Measurements from ENCODE around the gene RNF207.

RNF207 gene

DNA sequence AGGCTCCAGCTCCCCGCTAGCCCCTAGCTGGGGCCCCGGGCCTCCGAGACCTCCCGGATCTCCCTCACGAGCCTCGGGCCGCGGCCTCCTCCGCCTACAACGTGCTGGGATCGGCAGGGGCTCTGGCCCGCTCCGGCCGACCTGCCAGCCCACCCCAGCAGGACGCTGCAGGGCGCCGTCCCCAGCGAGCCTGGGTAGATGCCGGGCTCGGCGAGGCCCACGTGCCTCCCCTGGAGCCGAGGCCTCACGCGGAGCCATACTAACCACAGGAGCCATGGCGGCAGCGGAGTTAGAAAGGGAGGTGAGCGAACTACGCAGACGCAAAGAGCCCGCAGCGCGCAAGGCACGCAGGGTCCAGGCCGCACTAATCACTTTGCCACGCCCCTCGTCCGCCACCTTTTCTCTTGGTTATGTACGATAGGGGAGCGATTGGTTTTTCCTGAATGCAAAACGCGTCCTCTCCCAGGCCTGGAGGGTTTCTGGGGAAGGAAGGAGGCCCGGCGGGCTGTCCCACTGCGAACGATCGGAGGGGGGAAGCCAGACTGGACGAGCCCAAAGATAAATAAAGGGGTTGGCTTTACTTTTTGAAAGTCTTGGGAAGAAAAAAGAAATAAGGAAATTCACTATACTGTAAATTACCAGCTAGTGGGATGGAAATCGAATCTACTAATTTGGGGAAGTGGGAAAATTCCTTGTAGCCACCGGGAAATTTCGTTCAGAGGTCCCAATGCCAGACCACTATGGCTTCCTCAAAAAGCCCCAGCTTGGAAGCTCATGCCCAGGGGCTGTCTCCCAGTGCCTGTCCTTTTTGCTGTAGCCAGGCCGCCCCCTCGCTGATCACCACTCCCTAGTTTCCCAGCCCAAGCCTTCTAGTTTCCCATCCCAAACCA is 6.4 kb upstream of the RNF207 start, which contains the start of gene RPL22:
Gene RPL22, minus strand, starts transcription at position 298 of the 890 bp plus-strand sequence. Its CDS starts 22 bp downstream, at position 276.
- Histone ChIP-seq H3K4me3 (ENCODE audit: low read depth in 1 of 5, low read length in 5 of 5) (peak within 1 kb of the TSS; percentile 82 to 96 (median 91)), H3K27me3 (ENCODE audit: control insufficient read depth in 5 of 5, insufficient read depth in 4 of 5, low read length in 5 of 5) (no peaks in the 10 kb centered on the region), H3K9ac (ENCODE audit: low read length in 5 of 5) (peak within 1 kb of the TSS; percentile 87 to 99 (median 95)), H3K9me3 (ENCODE audit: control insufficient read depth in 5 of 5, low read length in 5 of 5) (no peaks in the 10 kb centered on the region), H3K36me3 (ENCODE audit: control insufficient read depth in 5 of 5, insufficient read depth in 5 of 5, low read length in 5 of 5) (peaks cover 6 to 18% (median 16%) of the 10 kb centered on the region in 5 donors), H3K4me1 (ENCODE audit: control insufficient read depth in 5 of 5, insufficient read depth in 5 of 5, low read length in 5 of 5) (peaks cover 15 to 31% (median 27%) of the 10 kb centered on the region in 5 donors), H3K27ac (ENCODE audit: low read depth, low read length) (peak within 1 kb of the TSS; percentile 70)

DNA sequence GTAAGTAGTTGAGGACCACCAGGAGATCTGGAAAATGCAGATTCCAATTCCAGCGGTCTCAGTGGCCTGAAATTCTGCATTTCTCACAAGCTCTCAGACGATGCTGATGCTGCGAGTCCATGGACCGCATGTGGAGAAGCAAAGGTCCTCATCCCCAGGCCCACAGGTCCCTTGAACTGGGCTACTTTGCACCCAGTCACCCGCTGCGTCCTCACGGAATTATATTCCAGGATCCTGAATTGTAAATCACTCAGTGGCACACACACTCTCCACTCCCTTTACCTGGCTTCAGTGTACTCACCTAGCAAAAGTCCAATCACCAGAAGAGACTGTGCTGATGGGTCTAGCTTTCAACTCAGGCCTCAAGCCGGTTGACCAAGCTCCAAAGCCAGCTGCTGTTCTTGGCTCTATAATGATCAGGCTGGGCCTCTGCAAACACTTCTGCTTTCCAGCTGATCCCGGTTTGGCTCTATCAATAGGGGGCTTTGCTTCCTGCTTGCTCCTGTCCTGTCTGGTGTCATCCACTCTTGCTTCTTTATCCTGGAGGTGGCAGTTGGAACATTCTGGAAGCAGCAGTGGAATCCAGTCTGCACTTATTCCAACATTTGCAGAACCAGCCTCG is 5.6 kb upstream of the RNF207 start:
- Histone ChIP-seq H3K27me3 (ENCODE audit: control insufficient read depth in 5 of 5, insufficient read depth in 4 of 5, low read length in 5 of 5) (no peaks in the 10 kb centered on the region), H3K36me3 (ENCODE audit: control insufficient read depth in 5 of 5, insufficient read depth in 5 of 5, low read length in 5 of 5) (peaks cover 6 to 16% (median 13%) of the 10 kb centered on the region in 5 donors), H3K9me3 (ENCODE audit: control insufficient read depth in 5 of 5, low read length in 5 of 5) (no peaks in the 10 kb centered on the region), H3K27ac (ENCODE audit: low read depth, low read length) (peak overlapping the region; percentile 70), H3K9ac (ENCODE audit: low read length in 5 of 5) (peak overlapping the region in 4 of 5 donors; percentile 61 to 99 (median 96)), H3K4me1 (ENCODE audit: control insufficient read depth in 5 of 5, insufficient read depth in 5 of 5, low read length in 5 of 5) (peaks cover 15 to 38% (median 33%) of the 10 kb centered on the region in 5 donors), H3K4me3 (ENCODE audit: low read depth in 1 of 5, low read length in 5 of 5) (peak overlapping the region; percentile 79 to 96 (median 86))

GRCh38 chr1:6202256-6202655 is 3.7 kb upstream of the RNF207 start:
- no peaks in the 10 kb centered on the region for H3K9me3 ChIP-seq (ENCODE audit: control insufficient read depth in 5 of 5, low read length in 5 of 5)

DNA sequence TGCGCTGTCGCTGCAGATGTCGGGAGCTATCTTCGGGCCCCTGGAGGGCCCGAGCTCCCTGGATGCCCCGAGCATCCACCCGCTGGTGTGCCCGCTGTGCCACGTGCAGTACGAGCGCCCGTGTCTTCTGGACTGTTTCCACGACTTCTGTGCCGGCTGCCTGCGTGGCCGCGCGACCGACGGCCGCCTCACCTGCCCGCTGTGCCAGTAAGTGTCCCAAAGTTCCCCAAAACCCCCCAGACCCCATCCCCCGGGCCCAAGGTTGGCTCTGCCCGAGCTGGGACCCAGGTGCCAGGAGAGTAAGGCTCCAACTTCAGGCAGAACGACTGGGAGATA is 569 bp downstream of the RNF207 start:
- no peaks in the 10 kb centered on the region for H3K36me3 ChIP-seq (ENCODE audit: control insufficient read depth in 5 of 5, insufficient read depth in 5 of 5, low read length in 5 of 5)
- H3K9me3 ChIP-seq (ENCODE audit: control insufficient read depth in 5 of 5, low read length in 5 of 5) = no peaks in the 10 kb centered on the region
- H3K27ac ChIP-seq (ENCODE audit: low read depth, low read length) = no peak overlapping the region
- peak overlapping the region in 4 of 5 donors; percentile 47 to 69 (median 54) for H3K4me3 ChIP-seq (ENCODE audit: low read depth in 1 of 5, low read length in 5 of 5)
- peak overlapping the region in 1 of 5 donors; percentile 64 for H3K9ac ChIP-seq (ENCODE audit: low read length in 5 of 5)
- H3K27me3 ChIP-seq (ENCODE audit: control insufficient read depth in 5 of 5, insufficient read depth in 4 of 5, low read length in 5 of 5) = peaks cover 0 to 10% (median 5%) of the 10 kb centered on the region in 5 donors
- peaks cover 2 to 47% (median 37%) of the 10 kb centered on the region in 5 donors for H3K4me1 ChIP-seq (ENCODE audit: control insufficient read depth in 5 of 5, insufficient read depth in 5 of 5, low read length in 5 of 5)

More at GRCh38 chr1:6202256-6202655, 3.7 kb upstream of the RNF207 start:
- no peak overlapping the region for H3K9ac ChIP-seq (ENCODE audit: low read length in 5 of 5)
- peaks cover 15 to 53% (median 46%) of the 10 kb centered on the region in 5 donors for H3K4me1 ChIP-seq (ENCODE audit: control insufficient read depth in 5 of 5, insufficient read depth in 5 of 5, low read length in 5 of 5)
- H3K4me3 ChIP-seq (ENCODE audit: low read depth in 1 of 5, low read length in 5 of 5) = no peak overlapping the region
- no peak overlapping the region for H3K27ac ChIP-seq (ENCODE audit: low read depth, low read length)
- peaks cover 0 to 3% (median under 1%) of the 10 kb centered on the region in 5 donors for H3K36me3 ChIP-seq (ENCODE audit: control insufficient read depth in 5 of 5, insufficient read depth in 5 of 5, low read length in 5 of 5)
- H3K27me3 ChIP-seq (ENCODE audit: control insufficient read depth in 5 of 5, insufficient read depth in 4 of 5, low read length in 5 of 5) = peaks cover 0 to 6% (median 3%) of the 10 kb centered on the region in 5 donors

DNA sequence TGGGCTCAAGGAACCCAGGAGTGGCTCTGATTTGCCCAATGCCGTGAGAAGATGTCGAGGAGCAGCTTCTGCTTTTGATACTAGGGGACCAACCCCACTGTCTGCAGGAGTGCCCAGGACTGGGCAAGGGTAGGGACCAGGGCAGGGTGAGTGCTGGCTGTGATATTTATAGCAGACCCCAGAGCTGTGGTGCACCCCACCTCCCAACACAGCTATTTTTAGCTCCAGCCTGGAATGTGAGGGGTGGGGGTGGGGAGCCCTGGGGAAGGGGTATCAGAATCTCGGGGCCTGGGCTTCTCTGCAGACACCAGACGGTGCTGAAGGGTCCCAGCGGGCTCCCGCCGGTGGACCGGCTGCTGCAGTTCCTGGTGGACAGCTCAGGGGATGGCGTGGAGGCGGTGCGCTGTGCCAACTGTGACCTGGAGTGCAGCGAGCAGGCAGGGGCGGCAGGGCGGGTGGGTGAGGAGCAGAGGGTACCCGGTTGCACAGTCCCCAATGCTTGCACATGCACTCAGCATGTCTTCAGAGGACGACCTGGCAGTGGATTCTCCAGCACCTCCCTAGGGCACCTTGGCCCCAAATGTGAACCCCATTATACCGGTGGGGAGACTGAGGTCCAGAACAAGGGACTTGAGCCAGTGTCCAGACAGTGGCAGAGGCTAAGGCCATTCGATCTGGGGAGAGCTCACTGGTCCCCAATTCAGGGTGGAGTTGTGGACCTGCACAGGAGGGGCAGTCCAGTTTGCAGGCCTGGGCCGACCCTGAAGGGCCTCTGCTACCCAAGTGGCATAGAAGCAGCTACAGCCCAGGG is 1.4 kb downstream of the RNF207 start:
- Histone ChIP-seq H3K9ac (ENCODE audit: low read length in 5 of 5) (no peak overlapping the region), H3K9me3 (ENCODE audit: control insufficient read depth in 5 of 5, low read length in 5 of 5) (no peaks in the 10 kb centered on the region), H3K27ac (ENCODE audit: low read depth, low read length) (no peak overlapping the region), H3K4me3 (ENCODE audit: low read depth in 1 of 5, low read length in 5 of 5) (no peak overlapping the region), H3K4me1 (ENCODE audit: control insufficient read depth in 5 of 5, insufficient read depth in 5 of 5, low read length in 5 of 5) (peaks cover 2 to 47% (median 37%) of the 10 kb centered on the region in 5 donors), H3K36me3 (ENCODE audit: control insufficient read depth in 5 of 5, insufficient read depth in 5 of 5, low read length in 5 of 5) (peaks cover 0 to 5% (median 2%) of the 10 kb centered on the region in 5 donors), H3K27me3 (ENCODE audit: control insufficient read depth in 5 of 5, insufficient read depth in 4 of 5, low read length in 5 of 5) (peaks cover 0 to 10% (median 5%) of the 10 kb centered on the region in 5 donors)

- Histone ChIP-seq H3K36me3 (ENCODE audit: control insufficient read depth in 5 of 5, insufficient read depth in 5 of 5, low read length in 5 of 5) (peaks cover 0 to 9% (median 2%) of the 10 kb centered on the region in 5 donors), H3K4me1 (ENCODE audit: control insufficient read depth in 5 of 5, insufficient read depth in 5 of 5, low read length in 5 of 5) (peaks cover 2 to 47% (median 37%) of the 10 kb centered on the region in 5 donors), H3K9me3 (ENCODE audit: control insufficient read depth in 5 of 5, low read length in 5 of 5) (no peaks in the 10 kb centered on the region), H3K27ac (ENCODE audit: low read depth, low read length) (no peak overlapping the region), H3K9ac (ENCODE audit: low read length in 5 of 5) (no peak overlapping the region), H3K27me3 (ENCODE audit: control insufficient read depth in 5 of 5, insufficient read depth in 4 of 5, low read length in 5 of 5) (peaks cover 0 to 10% (median 5%) of the 10 kb centered on the region in 5 donors), H3K4me3 (ENCODE audit: low read depth in 1 of 5, low read length in 5 of 5) (no peak overlapping the region)
These were observed 2.0 kb downstream of the RNF207 start for GRCh38 chr1:6207921-6208320.

DNA sequence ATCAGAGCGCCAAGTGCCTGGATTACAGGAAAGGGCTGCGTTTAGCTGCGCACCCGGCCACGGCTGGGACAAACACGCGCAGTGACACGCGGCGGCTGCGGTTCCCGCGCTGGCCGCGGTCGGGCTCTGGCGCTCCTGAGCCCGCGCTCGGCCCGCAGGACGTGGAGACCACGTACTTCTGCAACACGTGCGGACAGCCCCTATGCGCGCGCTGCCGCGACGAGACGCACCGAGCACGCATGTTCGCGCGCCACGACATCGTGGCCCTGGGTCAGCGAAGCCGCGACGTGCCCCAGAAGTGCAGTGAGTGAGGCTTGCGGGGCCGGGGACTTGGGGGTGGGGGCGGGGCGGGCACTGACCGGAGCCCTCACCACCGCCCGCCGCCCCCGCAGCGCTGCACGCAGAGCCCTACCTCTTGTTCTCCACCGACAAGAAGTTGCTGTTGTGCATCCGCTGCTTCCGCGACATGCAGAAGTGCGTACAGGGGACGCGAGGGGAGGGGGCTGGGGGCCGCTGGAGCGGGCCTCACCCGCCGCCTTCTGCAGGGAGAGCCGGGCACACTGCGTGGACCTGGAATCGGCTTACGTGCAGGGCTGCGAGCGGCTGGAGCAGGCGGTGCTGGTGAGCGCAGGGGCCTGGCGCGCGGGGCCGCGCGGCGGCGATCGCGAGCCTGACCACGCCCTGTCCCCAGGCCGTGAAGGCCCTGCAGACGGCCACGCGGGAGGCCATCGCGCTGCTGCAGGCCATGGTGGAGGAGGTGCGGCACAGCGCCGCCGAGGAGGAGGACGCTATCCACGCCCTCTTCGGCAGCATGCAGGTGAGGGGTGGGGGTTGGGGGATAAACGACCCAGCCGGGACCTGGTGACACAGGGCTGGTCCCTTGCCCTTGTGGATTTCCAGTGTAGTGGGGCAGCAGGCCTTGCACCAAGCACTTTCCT is 3.1 kb downstream of the RNF207 start:
- Histone ChIP-seq H3K27me3 (ENCODE audit: control insufficient read depth in 5 of 5, insufficient read depth in 4 of 5, low read length in 5 of 5) (peaks cover 0 to 10% (median 5%) of the 10 kb centered on the region in 5 donors), H3K27ac (ENCODE audit: low read depth, low read length) (no peak overlapping the region), H3K9ac (ENCODE audit: low read length in 5 of 5) (no peak overlapping the region), H3K36me3 (ENCODE audit: control insufficient read depth in 5 of 5, insufficient read depth in 5 of 5, low read length in 5 of 5) (peaks cover 0 to 9% (median 2%) of the 10 kb centered on the region in 5 donors), H3K9me3 (ENCODE audit: control insufficient read depth in 5 of 5, low read length in 5 of 5) (no peaks in the 10 kb centered on the region), H3K4me3 (ENCODE audit: low read depth in 1 of 5, low read length in 5 of 5) (peak overlapping the region in 4 of 5 donors; percentile 57 to 70 (median 62)), H3K4me1 (ENCODE audit: control insufficient read depth in 5 of 5, insufficient read depth in 5 of 5, low read length in 5 of 5) (peaks cover 2 to 47% (median 37%) of the 10 kb centered on the region in 5 donors)

DNA sequence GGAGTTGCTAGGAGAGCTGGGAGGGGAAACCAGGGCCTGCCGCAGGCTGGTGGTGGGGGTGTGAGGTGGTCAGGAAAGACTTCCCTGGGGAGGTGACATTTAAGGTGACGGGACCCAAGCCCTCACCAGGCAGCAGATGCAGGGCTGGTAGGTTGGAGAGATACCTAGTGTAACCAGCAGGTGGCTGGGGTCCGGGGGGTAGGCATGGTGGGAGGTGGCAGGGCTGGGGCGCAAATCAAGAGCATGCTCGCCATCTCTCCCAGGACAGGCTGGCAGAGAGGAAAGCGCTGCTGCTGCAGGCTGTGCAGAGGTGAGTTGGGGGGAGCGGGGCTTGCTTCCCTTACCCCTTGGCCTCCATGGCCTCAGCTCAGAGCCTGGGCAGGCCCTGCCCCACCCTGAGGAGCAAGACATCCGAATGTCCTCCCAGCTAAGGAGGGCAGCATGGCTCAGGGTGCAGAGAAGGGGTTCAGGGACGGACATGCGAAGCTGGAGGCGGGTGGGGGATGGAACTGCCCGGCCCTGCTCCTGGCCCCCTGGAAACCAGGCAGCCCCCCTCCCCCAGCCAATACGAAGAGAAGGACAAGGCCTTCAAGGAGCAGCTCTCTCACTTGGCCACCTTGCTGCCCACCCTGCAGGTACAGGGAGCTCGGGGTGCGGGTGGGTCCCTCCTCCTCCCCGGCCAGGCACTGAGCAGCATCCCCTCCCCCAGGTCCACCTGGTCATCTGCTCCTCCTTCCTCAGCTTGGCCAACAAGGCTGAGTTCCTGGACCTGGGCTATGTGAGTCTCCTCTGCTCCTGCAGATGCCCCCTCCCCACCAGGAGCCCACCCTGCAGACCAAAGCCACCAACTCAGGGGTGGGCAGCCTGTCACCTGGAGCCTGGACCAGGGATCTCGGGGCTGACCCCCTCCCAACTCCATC is 4.0 kb downstream of the RNF207 start:
- peak overlapping the region in 4 of 5 donors; percentile 57 to 70 (median 62) for H3K4me3 ChIP-seq (ENCODE audit: low read depth in 1 of 5, low read length in 5 of 5)
- H3K27ac ChIP-seq (ENCODE audit: low read depth, low read length) = no peak overlapping the region

More for the DNA sequence above, 4.0 kb downstream of the RNF207 start:
- no peak overlapping the region for H3K9ac ChIP-seq (ENCODE audit: low read length in 5 of 5)
- peaks cover 2 to 44% (median 33%) of the 10 kb centered on the region in 5 donors for H3K4me1 ChIP-seq (ENCODE audit: control insufficient read depth in 5 of 5, insufficient read depth in 5 of 5, low read length in 5 of 5)
- H3K27me3 ChIP-seq (ENCODE audit: control insufficient read depth in 5 of 5, insufficient read depth in 4 of 5, low read length in 5 of 5) = peaks cover 0 to 10% (median 5%) of the 10 kb centered on the region in 5 donors
- peaks cover 0 to 9% (median 2%) of the 10 kb centered on the region in 5 donors for H3K36me3 ChIP-seq (ENCODE audit: control insufficient read depth in 5 of 5, insufficient read depth in 5 of 5, low read length in 5 of 5)
- H3K9me3 ChIP-seq (ENCODE audit: control insufficient read depth in 5 of 5, low read length in 5 of 5) = no peaks in the 10 kb centered on the region
